ENCODE results near the gene IGF2BP2.
"Not testable (repeated sequence)": the region's sequence is repeated elsewhere in the genome, so short reads cannot be mapped to it uniquely, and the experiment has no call there.

IGF2BP2 gene

GRCh38 chr3:185838417-185838989 is 13.7 kb upstream of the IGF2BP2 start:
- not testable (repeated sequence) for DNase-seq (ENCODE audit: low read depth in 2 of 3, low spot score in 1 of 3)

GRCh38 chr3:185837414-185837813 is 12.6 kb upstream of the IGF2BP2 start:
- no peak for DNase-seq (ENCODE audit: low read depth in 2 of 3, low spot score in 1 of 3)

DNA sequence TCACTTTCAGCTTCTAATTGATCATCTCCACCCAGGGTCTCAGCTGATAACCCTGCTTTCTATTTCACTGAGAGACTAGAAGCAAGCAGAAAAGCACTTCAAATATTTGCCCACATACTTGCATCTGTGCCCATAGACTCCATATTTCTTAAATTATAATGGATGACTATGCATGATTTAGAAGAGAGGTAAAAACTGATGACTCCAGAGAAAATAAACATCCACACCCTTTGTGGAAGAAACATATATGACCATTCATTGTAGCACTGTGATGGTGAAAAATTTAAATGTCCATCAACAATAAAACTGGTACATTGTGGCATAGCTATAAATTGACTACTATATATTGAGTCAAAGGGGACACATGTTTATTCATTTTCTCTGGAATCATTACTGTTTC is 7.1 kb upstream of the IGF2BP2 start:
- DNase-seq (ENCODE audit: low read depth in 2 of 3, low spot score in 1 of 3) = no peak

GRCh38 chr3:185831195-185831594 is 6.4 kb upstream of the IGF2BP2 start:
- no peak for DNase-seq (ENCODE audit: low read depth in 2 of 3, low spot score in 1 of 3)

DNA sequence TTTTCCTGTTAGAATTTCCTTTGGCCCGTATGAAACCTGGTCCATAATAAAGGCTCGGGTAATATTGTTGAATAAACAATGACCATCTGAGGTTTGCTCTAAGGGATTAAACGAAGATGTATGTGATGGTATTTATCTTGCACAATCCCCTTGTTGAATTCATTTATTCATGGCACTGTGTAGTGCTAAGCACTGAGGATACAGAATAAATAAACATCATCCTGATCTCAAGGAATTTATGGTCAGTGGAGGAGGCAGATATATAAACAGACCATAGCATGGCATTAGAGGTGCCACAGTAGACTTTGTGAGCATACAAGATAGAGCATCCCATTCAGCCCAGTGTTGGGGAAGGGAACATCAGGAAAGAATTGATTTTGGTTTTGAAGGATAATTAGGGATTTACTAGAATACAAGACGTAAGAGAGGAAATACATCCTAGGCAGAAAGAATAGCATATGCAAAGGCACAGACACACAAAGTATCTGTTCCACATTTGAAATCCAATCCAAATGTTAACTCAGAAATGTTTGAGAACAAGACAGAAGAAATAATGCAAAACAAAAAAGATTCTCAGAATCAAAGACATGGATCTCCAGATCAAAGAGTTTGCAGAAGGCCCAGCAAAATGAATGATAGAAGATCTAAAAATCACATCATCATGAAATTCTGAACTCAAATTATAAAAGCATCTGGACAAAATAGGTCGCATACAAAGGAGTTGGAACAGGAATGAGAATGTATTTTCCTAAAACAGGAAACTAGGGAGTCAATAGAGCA is 5.4 kb upstream of the IGF2BP2 start:
- DNase-seq (ENCODE audit: low read depth in 2 of 3, low spot score in 1 of 3) = no peak

DNA sequence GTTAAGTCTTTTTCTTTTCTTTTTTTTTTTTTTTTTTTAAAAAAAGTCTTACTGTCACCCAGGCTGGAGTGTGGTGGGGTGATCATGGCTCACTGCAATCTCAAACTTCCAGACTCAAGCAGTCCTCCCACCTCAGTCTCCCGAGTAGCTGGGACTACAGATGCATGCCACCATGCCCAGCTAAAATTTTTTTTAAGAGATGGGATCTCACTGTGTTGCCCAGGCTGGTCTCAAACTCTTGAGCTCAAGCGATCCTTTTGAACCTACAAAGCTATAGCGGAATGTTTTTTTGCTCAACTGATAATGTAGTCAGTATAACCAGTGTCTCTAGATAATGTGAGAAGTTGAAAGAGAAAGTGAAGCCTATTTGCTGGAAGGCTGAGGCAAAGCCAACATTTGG is 3.9 kb upstream of the IGF2BP2 start:
- DNase-seq (ENCODE audit: low read depth in 2 of 3, low spot score in 1 of 3) = no peak

DNA sequence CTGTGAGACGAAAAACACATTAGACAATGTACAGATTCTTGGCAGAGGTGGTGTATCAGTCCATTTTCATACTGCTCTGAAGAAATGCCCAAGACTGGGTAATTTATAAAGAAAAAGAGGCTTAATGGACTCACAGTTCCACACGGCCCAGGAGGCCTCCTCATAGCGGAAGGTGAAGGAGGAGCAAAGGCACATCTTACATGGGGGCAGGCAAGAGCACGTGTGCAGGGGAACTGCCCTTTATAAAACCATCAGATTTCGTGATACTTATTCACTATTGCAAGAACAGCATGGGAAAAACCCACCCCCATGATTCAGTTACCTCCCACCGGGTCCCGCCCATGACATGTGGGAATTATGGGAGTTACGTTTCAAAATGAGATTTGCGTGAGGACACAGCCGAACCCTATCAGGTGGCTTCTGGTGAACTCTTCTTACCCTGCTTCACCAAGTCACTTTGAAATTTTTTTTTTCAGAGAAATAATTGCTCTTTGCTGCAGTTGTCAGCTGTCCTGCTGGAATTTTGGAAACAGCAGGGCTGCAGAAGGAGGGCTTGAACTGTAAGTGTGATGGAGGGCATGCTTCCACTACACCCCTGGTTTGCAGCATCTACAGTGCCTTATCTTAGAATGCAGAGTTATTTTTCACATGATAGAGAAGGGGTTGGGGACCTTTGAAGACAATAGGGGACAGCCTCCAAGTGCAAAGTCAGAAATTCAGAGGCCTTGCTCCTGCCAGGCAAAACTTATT is 2.9 kb upstream of the IGF2BP2 start:
- no peak for DNase-seq (ENCODE audit: low read depth in 2 of 3, low spot score in 1 of 3)

GRCh38 chr3:185825639-185826481 is 1.0 kb upstream of the IGF2BP2 start:
- DNase-seq (ENCODE audit: low read depth in 2 of 3, low spot score in 1 of 3) = peak in 2 of 3 donors; percentile 10 to 22

- DNase-seq (ENCODE audit: low read depth in 2 of 3, low spot score in 1 of 3) = no peak
Observed at GRCh38 chr3:185824051-185825005, 514 bp downstream of the IGF2BP2 start.

DNA sequence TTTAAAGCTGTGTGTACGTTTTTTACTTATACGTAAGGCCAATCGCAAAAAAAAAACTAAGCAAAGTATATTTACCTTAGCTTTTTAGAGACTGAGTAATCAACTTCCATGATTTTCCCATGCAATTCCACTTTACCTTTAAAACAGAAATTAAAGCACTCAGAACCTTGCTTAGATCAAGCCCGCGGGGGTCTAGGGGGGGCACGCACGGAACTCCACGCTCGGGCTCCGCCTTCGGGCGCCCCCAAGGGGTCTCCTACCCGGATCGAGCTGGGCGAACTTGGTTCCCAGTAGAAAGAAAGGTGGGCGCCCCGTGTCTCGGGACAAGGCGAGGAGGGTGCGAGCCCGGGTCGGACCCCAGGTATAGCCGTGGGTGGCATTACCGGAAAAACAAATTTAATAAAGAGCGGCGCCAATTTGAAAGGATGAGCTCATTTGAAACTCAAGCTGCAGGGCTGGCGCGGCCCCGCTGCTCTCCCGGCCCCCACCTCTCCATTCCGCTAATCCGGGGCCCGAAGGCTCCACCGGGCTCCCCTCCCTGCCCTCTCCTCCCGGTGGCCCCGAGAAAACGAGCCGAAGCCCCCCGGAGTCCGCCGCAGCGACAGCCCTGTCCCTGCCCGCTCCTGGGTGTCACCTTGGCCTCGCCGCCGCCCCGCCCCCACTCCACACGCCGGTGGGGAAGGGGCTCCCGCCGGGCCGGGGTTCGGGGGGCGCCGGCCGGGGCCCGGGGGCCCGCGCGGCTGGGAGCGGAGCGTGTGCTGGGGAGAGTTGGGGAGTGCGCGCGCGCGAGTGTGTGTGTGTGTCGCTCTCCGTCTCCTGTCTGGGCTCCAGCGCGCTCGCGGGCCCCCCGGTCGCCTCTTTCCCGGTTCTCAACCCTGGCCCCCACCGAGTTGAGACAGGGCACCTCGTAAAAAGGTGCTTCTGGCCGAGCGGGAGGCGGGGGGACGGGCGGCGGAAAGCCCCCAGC is 1.5 kb downstream of the IGF2BP2 start:
- DNase-seq (ENCODE audit: low read depth in 2 of 3, low spot score in 1 of 3) = no peak

- no peak for DNase-seq (ENCODE audit: low read depth in 2 of 3, low spot score in 1 of 3)
Observed at GRCh38 chr3:185822221-185823000, 2.4 kb downstream of the IGF2BP2 start.

GRCh38 chr3:185820973-185821758 is 3.7 kb downstream of the IGF2BP2 start:
- no peak for DNase-seq (ENCODE audit: low read depth in 2 of 3, low spot score in 1 of 3)

DNA sequence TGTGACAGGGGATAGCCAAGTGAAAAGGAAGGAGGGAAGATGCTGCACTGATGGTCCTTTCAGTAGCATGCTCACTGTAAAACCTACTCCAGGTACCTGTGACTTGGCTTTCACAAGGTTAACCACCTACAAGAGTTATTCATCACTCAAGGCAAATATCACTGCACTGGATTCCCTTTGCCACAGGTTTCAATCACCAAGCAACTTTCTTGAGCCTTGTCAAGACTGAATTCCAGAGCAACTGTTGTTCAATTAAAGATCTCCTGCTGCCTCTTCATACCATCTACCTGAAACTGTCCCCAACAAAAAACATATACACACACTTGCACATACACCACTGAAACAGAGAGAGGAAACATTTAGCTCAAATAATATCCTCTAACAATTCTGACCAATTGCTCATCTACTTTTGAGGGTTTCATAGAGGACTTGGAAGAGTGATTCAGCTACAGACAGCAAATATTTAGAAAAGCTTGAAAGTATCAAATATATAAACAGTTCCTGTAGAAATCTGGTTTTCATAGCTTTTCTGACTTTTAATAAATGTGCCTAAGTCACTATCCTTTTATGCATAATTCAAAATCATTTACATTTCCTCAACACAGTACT is 6.5 kb downstream of the IGF2BP2 start:
- DNase-seq (ENCODE audit: low read depth in 2 of 3, low spot score in 1 of 3) = no peak

- DNase-seq (ENCODE audit: low read depth in 2 of 3, low spot score in 1 of 3) = no peak
Observed at GRCh38 chr3:185815391-185816282, 9.2 kb downstream of the IGF2BP2 start.

DNA sequence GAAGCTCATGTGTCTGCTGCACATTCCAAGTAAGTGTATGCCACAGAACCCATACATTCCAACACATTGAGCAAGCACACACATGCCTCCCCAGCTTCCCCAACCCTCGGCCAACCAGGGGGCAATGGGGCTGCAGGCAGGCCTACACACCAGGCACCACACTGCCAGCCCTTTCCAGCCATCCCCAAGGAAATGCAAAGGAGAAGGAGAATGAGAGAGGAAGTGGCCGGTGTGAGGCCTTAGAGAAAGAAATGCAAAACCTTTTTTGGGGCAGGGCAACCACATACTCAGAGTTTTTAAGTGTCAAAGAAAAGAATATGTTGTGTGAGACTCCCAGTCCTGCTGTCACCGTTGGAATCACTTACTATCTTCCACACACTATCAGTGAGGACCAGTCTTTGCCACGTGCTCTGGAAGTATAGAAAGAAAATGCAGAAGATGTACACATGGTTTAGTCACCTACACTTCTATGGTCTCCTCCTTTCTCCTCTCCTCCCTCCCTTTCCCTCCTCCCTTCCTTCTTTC is 11.1 kb downstream of the IGF2BP2 start:
- no peak for DNase-seq (ENCODE audit: low read depth in 2 of 3, low spot score in 1 of 3)

- DNase-seq (ENCODE audit: low read depth in 2 of 3, low spot score in 1 of 3) = no peak
Observed at GRCh38 chr3:185813205-185813604, 11.6 kb downstream of the IGF2BP2 start.

All from stimulated activated CD4-positive, alpha-beta T cell treated with anti-CD3 and anti-CD28 coated beads, Interleukin-12 subunit alpha, Interleukin-12 subunit beta, amount 100 ng/mL, for 48 hours (primary cell).